RCC 7860 (cell line): ENCODE results near the gene AGAP1.

Source experiments
- DNase-seq: peaks from one replicate; pipeline ENCODE4 v3.0.0-alpha.2; 2015; ENCODE audit warnings: low spot score
- FAIRE-seq: peaks from 2 replicates; lab custom pipeline; 2012; peaks lifted over from hg19 to GRCh38; lab: Jason Lieb, UNC

AGAP1 gene

DNA sequence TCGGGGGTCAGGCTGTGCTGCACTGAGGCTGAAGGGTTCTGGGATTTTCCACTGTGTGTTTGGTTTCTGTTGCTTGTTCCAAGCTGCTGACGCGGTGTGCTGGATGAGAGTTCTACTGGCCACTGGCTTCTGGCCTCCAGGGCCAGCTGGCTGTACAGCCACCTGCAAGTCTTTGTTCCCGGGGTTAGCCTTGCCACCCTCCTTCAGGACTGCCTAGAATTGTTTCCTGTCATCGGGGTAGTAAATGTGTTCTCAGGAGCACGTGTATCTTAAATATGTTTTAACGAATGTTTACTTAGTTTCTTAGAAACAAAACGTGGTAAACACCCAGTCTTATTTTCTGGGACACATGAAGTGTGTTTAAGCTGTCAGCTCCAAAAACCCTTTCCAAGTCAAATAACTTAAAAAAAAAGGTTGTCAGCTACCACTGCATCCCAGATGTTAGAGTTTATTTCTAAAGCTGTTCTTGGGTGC is 231.2 kb downstream of the AGAP1 start:
- DNase-seq = no peak
- no peak for FAIRE-seq

DNA sequence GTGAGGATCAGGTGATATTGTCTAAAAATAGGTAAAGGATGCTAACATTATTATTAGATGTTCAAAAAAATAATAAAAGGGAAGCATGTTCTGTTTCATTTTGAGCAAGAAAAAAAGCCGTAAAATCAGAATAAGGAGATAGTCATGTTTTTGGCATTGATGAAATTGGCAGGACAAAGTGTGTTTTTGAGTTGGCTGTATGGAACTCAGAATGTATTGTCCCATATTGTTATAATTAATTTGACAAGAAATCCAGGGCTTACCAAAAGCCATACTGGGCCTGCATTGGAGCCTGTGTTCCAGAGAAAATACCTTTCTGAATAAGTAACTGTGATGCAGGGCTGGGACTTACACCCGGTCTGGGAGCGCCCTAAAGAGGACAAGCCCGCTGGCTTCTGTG is 232.0 kb downstream of the AGAP1 start:
- FAIRE-seq = no peak
- DNase-seq = no peak

DNA sequence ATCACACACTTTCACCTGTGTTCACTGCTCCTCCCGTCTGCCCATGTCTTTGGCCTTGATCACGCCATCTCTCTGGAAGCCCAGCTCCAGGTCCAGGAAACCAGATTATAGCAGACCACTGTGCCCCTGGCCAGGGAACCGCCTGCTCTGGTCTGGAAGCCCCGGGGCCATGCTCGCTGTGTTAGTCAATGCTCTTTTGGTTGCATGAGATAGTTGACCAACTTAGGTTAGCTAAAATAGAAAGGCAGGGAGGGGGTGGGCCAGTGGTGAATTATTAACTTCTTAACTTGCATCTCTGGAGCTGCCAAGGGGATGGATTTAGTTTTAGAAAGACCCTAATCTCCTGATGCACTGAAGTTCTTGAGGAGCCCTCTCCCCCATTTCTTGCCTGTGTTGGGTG is 232.7 kb downstream of the AGAP1 start:
- no peak for DNase-seq
- FAIRE-seq = no peak

DNA sequence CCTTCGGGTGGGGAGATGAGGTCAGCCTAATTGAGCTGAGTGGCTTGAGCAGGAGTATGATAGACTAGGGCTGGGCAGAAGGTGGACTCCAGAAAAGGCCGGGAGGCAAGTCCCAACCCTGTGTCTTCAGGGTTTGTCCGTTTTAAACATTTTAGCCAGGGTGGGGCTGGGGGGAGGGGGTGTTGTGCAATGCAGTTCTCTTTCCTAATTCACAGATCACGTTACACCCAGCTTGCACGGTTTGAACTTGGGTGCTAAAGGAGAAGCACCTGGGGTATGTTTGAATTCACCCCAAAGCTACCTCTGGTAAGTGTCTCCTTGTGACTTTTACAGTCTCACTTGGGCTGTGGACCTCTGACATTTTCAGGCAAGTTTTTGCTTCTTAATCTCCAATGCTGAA is 233.3 kb downstream of the AGAP1 start:
- DNase-seq (no peak), FAIRE-seq (no peak)

DNA sequence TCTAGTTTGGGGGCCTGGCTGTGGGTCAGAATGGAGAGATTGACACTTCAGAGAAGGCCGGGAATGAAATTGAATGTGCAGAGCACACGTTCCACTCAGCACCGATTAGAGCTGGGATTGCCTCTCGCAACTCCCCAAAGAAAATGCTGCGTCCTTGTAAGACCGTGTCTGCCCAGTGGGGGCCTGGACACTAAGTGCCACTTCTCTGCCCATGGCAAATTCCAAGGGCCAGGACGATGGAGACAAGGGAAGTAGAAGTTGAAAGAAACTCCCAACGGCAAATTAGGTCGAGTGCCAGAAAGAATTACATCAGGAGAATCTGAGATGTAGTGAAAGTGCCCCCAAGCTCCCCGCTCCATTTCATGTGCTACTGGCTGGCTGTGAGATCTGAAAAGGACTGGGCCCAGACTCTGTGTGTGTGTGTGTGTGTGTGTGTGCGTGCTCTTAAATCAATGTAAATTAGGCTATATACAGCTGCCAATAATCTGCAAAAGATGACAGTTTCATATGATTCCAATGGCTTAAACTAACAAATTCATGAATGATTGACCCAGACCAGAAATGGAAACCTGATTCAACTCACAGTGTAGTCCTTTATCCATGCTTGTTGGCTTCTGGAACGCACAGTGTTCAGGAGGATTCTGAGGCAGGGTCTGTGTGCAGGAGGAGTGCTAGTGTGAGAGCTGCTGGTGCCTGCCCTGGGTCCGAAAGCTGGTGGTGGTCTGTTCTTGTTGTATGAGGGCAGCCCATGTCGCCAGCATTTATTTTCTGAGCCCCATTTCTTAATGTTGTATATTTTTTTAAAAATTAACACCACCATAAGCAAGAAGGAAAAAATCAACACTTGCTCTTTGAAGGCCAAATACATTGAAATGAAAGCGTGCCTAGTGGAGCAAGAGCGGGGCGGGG is 234.3 kb downstream of the AGAP1 start:
- no peak for DNase-seq
- no peak for FAIRE-seq

DNA sequence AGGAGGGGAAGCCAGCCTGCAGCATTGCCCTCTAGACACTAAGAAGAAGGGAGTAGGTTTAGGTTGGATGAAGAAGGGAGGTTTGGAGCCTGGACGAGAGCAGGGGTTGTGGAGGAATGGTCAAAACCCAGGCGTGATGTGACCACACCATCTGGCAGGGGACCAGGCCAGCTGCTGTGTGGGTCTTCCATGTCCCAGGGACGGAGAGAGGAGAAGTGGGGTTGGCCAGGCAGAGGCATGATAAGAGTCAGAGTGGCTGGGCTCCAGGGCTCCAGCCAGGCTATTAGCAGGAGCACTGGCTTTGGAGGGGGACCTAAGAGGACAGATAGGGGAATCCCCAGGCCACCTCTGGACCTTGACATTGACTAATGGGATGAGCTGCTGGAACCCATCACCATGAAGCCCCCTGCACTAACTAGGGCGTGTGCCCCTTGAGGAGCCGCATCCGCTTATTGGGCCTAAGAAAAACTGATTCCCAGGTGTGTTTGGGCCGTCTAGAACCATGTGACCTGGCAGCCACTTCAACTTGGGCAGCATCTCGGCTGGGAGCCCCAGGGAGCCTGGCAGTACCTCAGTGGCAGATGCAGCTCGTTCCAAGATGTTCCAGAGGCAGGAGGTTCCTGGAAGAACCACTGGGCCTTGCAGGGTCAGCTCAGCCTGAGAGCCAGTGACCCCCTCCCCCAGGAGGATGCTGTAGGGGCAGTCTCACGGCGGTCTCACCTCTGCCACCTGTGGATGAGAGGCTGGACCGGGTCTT is 235.1 kb downstream of the AGAP1 start:
- no peak for DNase-seq

DNA sequence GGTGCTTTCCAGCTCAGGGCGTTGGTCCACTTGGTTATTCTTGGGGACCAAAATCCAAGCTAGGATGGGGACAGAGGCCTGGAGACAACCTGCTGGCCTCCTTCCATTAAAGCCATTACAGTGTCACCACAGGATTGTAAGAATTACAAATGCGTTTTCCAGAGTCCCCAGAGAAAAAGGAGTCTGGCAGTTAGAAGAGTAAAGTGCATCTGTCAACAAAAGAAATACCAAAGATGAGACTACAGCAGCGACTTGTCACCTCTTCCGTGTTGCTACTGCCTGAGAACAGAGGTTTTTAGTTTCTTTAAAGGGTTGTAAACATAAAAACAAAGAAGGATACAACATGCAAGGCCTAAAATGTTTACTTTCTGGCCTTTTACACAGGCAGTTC is 235.7 kb downstream of the AGAP1 start:
- no peak for FAIRE-seq

More for the DNA sequence above, 235.1 kb downstream of the AGAP1 start:
- no peak for FAIRE-seq

DNA sequence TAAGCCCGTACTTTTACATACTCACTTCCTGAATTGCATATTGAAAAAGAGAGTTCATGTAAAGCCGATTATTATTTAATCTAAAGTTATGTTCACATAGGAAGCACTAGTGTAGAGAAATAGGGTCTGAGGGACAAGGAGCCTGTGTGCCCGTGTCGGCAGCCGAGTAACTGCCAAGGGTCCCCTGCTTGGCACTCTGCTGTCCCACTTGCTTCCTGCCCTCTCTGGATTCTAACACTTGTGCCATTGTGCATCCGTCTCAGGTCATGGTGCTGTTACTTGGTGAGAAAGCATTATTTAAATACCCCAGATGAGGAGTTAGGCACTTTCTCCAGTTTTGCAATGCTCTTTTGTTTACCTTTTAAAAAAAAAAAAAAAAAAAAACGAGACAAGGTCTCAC is 236.3 kb downstream of the AGAP1 start:
- DNase-seq (no peak), FAIRE-seq (no peak)

More for the DNA sequence above, 235.7 kb downstream of the AGAP1 start:
- DNase-seq = no peak

DNA sequence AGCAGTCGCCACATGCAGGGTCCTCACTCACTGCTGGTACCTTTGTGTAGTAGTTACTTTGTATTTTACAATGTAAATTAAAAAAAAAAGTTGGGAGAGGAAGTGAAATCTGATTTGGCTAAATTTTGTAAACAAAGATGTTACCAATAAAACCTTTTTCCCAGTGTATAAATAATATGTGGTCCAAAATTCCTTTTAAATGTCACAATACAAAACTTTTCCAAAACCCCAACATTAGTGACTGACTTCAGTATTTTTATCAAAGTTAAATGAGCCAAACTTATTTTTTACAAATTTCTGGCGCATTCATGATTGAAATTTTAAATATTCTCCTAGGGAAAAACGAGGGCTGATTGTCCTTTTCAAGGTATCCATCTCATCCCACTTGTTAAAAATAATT is 239.9 kb downstream of the AGAP1 start:
- no peak for DNase-seq
- no peak for FAIRE-seq

DNA sequence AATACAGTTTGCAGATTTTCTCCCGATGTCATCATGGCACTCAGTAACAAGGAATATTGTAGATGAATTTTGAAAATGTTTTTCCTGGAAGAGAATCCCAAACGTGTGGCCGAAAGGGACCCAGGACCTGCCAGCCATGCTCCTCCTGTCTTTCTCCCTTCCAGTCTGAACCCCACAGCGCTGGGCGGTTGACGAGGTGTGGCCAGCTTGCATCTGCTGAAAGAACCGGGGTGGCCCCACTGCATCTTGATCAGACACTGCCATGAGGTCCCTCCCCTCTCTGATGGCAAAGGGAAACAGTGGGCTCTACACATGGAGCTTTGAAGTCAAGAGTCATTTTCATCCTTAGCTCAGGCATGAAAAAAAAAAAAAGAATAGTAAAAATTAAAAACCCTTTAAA is 240.3 kb downstream of the AGAP1 start:
- DNase-seq = no peak
- FAIRE-seq = no peak

DNA sequence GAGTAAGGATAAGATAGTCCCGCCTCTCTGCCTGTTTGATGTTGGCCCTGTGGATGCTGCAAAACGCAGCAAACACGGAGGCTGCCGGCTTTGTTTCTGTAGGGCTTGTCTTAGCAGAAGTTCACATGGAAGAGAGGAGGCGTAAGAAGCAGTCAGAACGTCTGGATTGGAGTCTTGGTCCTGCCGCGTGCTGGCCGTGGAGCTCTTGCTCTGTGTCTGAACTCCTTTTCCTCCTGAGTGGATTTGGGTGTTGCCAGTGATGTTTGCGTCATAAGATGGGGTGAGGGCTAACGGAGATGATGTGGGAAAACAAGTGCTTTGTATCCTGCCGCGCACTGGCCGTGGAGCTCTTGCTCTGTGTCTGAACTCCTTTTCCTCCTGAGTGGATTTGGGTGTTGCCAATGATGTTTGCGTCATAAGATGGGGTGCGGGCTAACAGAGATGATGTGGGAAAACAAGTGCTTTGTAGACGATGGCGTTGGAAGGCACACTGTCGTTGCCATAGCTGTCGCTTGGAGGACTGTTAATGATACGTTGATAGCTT is 240.9 kb downstream of the AGAP1 start:
- DNase-seq = no peak
- no peak for FAIRE-seq

DNA sequence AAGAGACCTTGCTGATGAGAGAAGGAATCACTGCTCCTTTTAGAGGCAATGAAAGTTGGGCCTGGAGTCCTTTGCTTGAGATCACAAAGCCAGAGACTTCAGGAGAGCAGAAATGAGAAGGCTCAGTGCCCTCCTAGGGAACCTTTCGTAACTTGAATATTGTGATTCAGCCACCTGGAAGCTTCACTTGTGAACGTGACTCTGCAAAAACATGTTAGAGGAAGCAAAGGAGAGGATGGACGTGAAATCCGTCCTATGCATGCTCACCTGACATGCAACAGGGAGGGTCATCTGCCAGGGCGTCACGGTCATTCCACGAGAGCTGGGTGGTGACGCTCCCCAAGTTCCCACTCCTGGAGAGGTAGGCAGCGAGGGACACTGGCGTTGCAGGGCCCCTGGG is 243.6 kb downstream of the AGAP1 start:
- FAIRE-seq (no peak), DNase-seq (no peak)

DNA sequence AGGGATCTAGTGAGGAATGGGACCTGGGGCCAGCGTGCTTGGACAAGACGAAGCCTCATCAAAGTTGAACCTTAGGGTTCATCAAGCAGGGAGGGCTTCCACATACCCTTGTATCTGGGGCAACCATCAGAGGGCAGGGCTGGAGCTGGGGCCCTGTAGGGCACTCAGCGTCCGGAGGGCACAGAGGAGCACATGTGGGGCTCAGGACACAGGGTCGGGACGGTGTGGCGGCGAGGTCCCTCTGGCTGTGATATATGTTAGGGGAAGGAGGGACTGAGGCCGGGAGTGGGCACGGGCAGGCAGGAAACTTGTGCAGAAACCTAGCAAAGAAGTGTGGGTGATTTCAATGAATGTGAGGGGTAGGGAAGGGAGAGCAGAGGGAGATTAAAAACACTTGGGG is 244.0 kb downstream of the AGAP1 start:
- FAIRE-seq = no peak

DNA sequence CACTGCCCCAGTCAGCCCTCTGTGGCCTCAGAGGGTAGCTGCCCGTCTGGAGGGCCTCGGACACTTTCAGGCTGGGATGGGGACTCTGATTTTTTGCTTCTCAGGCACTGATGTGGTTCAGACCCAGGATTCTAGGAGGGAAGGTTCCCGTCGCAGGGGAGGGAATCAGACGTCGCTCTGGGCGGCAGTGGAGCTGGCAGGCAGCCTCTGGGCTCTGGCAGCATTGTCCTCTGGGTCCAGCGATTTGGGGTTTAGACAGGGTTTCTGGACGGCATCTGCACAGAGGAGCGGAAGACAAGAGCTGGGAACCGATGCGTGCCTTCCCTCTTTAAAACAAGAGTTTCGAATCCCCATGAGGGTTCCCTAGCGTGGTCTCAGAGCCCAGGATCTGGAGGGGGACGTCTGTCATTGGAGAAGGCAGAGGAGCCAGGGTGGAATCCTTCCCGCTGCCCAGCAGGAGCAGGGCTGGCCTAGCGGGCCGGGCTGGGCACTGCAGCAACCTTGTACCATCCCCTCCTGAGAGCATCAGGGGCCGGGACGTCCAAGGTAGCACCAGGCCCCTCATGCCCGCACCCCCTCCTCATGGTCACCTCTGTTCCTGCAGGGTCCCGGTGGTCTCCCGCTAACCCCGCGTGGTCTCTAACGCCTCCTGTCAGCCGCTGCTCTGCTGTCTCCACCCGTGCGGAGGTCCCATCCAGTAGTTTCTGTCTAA is 246.0 kb downstream of the AGAP1 start:
- FAIRE-seq = no peak
- no peak for DNase-seq

More for the DNA sequence above, 244.0 kb downstream of the AGAP1 start:
- DNase-seq = no peak

DNA sequence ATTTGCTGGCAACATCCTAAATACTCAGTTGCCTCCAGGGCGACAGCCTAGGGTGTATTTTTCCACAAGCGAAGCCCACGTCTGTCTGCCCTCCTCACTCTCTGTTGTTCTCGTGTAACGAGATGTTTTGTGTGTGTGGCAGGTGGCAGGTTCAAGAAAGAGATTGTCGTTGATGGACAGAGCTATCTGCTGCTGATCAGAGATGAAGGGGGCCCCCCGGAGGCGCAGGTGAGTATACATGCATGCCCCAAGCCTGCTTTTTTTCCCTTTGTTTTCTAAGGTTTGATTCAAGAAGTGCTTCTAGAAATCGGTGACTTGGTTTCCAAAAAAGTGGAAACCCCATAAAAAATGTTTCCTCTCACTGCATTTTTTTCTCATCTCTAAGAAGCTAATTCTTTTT is 247.0 kb downstream of the AGAP1 start:
- DNase-seq = no peak
- FAIRE-seq = no peak

DNA sequence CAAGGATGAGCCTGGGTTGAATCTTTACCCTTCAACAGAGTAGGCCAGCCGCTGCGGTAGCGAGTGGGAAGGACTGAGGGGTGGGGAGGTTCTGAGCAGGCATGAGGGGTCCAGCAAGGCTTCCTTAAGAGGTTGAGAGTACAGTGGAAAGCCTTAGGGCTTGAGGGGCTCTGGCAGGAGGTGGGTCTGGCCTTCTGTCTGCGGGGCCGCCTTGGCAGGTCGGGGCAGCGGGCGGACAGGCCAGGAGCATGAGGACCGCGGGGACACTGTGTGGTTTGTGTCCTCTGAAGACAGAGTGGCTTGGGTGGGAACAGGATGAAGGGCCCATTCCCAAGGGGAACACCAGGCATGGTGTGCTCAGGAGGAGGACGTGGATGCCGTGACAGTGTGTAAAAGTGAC is 250.3 kb downstream of the AGAP1 start:
- FAIRE-seq = no peak
- no peak for DNase-seq

DNA sequence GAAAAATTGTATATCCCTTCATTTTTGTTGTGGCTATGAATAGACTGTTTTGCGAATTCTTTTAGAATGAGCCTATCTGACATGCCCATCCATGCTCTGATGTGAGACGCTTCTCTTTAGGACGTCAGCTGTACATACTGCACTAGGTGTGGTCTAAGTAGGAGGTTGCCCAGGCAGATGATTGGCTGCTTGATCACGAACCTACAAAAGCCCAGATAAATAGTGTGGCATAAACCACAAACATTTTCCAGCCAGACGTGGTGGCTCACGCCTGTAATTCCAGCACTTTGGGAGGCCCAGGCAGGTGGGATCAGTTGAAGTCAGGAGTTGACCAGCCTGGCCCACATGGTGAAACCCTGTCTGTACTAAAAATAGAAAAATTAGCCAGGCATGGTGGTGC is 251.8 kb downstream of the AGAP1 start:
- FAIRE-seq (no peak), DNase-seq (no peak)

DNA sequence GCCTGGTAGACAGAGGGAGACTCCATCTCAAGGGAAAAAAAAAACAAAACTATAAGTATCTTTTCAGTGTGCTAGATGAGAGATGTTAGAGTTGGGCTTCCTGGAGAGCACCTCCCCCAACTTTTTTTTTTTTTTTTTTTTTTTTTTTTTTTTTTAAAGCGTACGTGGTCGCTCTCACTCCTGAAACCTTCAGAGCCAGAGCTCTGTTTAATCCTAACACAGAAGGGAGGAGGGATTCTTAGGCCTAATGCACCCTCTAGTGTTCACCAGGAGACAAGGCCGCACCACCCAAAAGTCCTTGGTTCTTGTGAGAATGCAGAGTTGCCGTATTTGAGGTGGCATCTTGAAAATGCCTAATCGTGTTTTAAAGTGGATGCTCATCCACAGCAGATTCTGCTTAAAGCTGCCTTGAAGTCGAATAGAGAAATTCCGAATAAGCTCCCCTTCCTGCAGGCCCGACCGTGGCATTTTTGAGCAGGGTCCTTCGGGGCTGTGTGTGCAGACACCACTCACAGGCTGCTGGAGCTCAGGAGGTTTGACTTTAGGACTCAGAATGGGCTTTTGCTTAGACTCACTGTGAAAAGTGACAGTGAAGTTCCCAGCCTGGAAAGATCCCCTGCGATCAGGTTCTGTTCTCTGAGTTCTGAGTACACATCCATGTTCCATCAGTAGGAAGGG is 252.6 kb downstream of the AGAP1 start:
- DNase-seq = peak; percentile 63
- peak; percentile 61 for FAIRE-seq

DNA sequence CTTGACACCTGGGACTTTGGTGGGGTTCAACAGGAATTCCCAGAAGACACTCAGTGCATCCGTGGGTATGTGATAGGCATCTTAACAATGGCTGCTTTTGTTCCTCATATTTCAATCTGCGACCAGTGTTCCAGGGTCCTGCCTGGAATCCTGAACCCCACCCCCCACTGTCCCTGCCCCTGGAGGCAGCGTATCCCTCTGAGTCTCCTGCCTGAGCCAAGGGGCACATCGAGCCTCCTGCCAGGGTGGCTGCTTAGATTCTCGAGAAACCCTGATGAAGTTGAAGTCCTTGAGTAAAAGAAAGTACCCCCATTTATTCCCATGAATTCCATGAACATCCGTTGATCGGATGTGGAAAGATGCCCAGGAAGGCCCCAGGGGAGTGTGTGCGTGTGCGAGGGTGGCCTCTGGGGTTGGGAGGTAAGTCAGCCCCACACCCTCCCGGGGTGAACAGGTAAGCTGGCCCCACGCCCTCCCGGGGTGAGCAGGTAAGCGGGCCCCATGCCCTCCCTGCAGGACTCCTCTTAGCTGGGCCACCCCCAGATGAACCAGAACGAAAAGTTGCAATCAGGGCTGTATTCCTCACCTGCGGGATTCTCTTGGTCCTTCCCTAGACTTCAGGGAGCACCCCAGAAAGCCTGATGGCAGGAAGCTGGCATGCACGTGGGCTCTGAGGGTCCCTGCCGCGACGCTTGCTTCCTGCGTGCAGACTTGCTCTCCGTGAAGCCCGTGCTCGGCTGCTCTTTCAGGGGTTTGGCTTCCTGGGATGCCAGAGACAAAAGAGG is 253.3 kb downstream of the AGAP1 start:
- DNase-seq (no peak), FAIRE-seq (no peak)

DNA sequence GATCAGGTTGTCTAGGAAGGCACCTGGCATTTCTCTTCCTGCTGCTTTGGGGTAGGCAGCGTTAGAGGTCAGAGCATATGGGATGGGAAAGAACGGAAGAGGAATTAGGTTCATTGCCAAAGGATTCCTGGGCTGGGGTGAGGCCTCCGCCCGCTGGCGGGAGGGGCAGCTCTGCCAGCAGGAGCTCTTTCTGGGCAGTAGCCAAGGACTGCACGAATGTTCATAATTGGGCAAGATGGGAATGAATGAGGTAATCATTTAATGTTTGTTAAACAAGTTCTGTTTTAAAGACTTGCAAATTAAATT is 253.9 kb downstream of the AGAP1 start:
- DNase-seq (no peak), FAIRE-seq (no peak)
